SH-SY5Y (cell line): ENCODE results near the gene TMEM271.

Experiments used
- GATA2 ChIP-seq: IDR thresholded peaks from 2 replicates; pipeline ENCODE4 v1.6.1; 2011; ENCODE audit warnings: mild to moderate bottlenecking, low read depth, low read length
- GATA3 ChIP-seq: IDR thresholded peaks from 2 replicates; pipeline ENCODE4 v1.6.1; 2011; ENCODE audit warnings: low read depth, mild to moderate bottlenecking, low read length, moderate library complexity

The TMEM271 gene

GRCh38 chr4:534101-534575 lies 42.0 kb downstream of the TMEM271 start:
- no peak for TF ChIP-seq GATA2
- TF ChIP-seq GATA3, result no peak

- TF ChIP-seq GATA2 (no peak), GATA3 (no peak)
Measured at GRCh38 chr4:533318-534100, 42.6 kb downstream of the TMEM271 start.

GRCh38 chr4:532588-533317 lies 43.3 kb downstream of the TMEM271 start:
- TF ChIP-seq GATA2 (no peak), GATA3 (no peak)

GRCh38 chr4:531721-532565 lies 44.2 kb downstream of the TMEM271 start:
- TF ChIP-seq GATA2 (no peak), GATA3 (no peak)

- TF ChIP-seq GATA3 (no peak), GATA2 (no peak)
Measured at GRCh38 chr4:531076-531475, 45.0 kb downstream of the TMEM271 start.

- no peak for TF ChIP-seq GATA2
- TF ChIP-seq GATA3, result no peak
Measured at GRCh38 chr4:530017-530781, 45.9 kb downstream of the TMEM271 start.

- no peak for TF ChIP-seq GATA3
- no peak for TF ChIP-seq GATA2
Measured at GRCh38 chr4:529563-529962, 46.5 kb downstream of the TMEM271 start.

- TF ChIP-seq GATA2 (no peak), GATA3 (no peak)
Measured at GRCh38 chr4:528835-529234, 47.3 kb downstream of the TMEM271 start.

- TF ChIP-seq GATA2, result no peak
- TF ChIP-seq GATA3, result no peak
Measured at GRCh38 chr4:528296-528695, 47.8 kb downstream of the TMEM271 start.

GRCh38 chr4:526971-527460 lies 49.1 kb downstream of the TMEM271 start:
- TF ChIP-seq GATA2, result no peak
- TF ChIP-seq GATA3, result no peak

GRCh38 chr4:526189-526909 lies 49.7 kb downstream of the TMEM271 start:
- TF ChIP-seq GATA2 (no peak), GATA3 (no peak)

GRCh38 chr4:525660-526059 lies 50.4 kb downstream of the TMEM271 start:
- no peak for TF ChIP-seq GATA2
- no peak for TF ChIP-seq GATA3

- no peak for TF ChIP-seq GATA2
- TF ChIP-seq GATA3, result no peak
Measured at GRCh38 chr4:524196-524595, 51.9 kb downstream of the TMEM271 start.
